Keratinocyte (primary cell): ENCODE data around the gene VAMP5. TPM values are rescaled to one million over a fixed set of nuclear protein-coding genes. Genes with fewer than 3 reads are reported as not detected.

ENCODE experiments used
- DNase-seq: peaks from one replicate; pipeline ENCODE4 v3.0.0-alpha.2; 2011; ENCODE audit warnings: low read depth, missing footprints, low spot score
- FAIRE-seq: peaks from 2 replicates; lab custom pipeline; 2011; peaks lifted over from hg19 to GRCh38; lab: Jason Lieb, UNC
- H2AFZ ChIP-seq: 2 replicates; pipeline ENCODE4 v1.6.0; 2012; ENCODE audit warnings: low read length, control low read depth, inconsistent platforms; ENCODE audit not compliant: control insufficient read depth
- H3K27ac ChIP-seq: 2 replicates; pipeline ENCODE4 v1.5.1; 2011; ENCODE audit warnings: low read length; ENCODE audit not compliant: control insufficient read depth, insufficient read depth
- H3K27me3 ChIP-seq: 3 replicates; pipeline ENCODE4 v1.6.0; 2011; ENCODE audit warnings: low read length; ENCODE audit not compliant: control insufficient read depth, insufficient read depth; ENCODE audit errors: extremely low read depth
- H3K36me3 ChIP-seq, 2 experiments: 2 replicates in 1 of 2; 3 replicates in 1 of 2; pipeline ENCODE4 v1.5.1; 2011; ENCODE audit warnings: low read length in 2 of 2, mild to moderate bottlenecking in 1 of 2; ENCODE audit not compliant: control insufficient read depth in 2 of 2, insufficient read depth in 2 of 2; ENCODE audit errors: extremely low read depth in 1 of 2
- H3K4me1 ChIP-seq: 3 replicates; pipeline ENCODE4 v1.5.1; 2011; ENCODE audit warnings: low read length; ENCODE audit not compliant: control insufficient read depth, insufficient read depth; ENCODE audit errors: extremely low read depth
- H3K4me2 ChIP-seq: 3 replicates; pipeline ENCODE4 v1.6.0; 2011; ENCODE audit warnings: low read depth, low read length; ENCODE audit not compliant: control insufficient read depth, insufficient read depth; ENCODE audit errors: extremely low read depth
- H3K4me3 ChIP-seq, 3 experiments: fragments of 200-600 bp in 1 of 3; sonication (generic) in 1 of 3; 2 replicates in 2 of 3; 3 replicates in 1 of 3; pipeline ENCODE4 v1.5.1; 2011 to 2016; ENCODE audit warnings: low read length in 3 of 3, mild to moderate bottlenecking in 3 of 3, control low read depth in 2 of 3, inconsistent platforms in 1 of 3, low read depth in 1 of 3, mixed read lengths in 1 of 3, mixed run types in 1 of 3, moderate library complexity in 1 of 3; ENCODE audit not compliant: control insufficient read depth in 2 of 3, insufficient read depth in 2 of 3; ENCODE audit errors: extremely low read depth in 1 of 3
- H3K79me2 ChIP-seq: 2 replicates; pipeline ENCODE4 v1.6.0; 2012; ENCODE audit warnings: low read length; ENCODE audit not compliant: control insufficient read depth, insufficient read depth
- H3K9ac ChIP-seq: 3 replicates; pipeline ENCODE4 v1.6.0; 2011; ENCODE audit warnings: low read length; ENCODE audit not compliant: control insufficient read depth, insufficient read depth; ENCODE audit errors: extremely low read depth
- H3K9me1 ChIP-seq: 3 replicates; pipeline ENCODE4 v1.6.0; 2011; ENCODE audit warnings: low read length; ENCODE audit not compliant: control insufficient read depth, insufficient read depth; ENCODE audit errors: extremely low read depth
- H3K9me3 ChIP-seq: 2 replicates; pipeline ENCODE4 v1.5.1; 2012; ENCODE audit warnings: low read depth, low read length; ENCODE audit not compliant: control insufficient read depth
- H4K20me1 ChIP-seq: 3 replicates; pipeline ENCODE4 v1.6.0; 2011; ENCODE audit warnings: low read length; ENCODE audit not compliant: control insufficient read depth, insufficient read depth; ENCODE audit errors: extremely low read depth
- EZH2 ChIP-seq: IDR thresholded peaks from one replicate; pipeline ENCODE4 v1.6.1; 2012; ENCODE audit warnings: inconsistent platforms, mild to moderate bottlenecking, low read length, moderate library complexity
- dilution Hi-C: fragments of 300-500 bp; cut with MboI; formaldehyde crosslinking; loops from one replicate; pipeline ENCODE4 v1.7.0; 2020; ENCODE audit warnings: low sequenced_read_pairs; ENCODE audit not compliant: extremely low pct_ligation_motif_present
- polyA plus RNA-seq, 5 experiments: library from polyadenylated mRNA; depleted of rRNA in 3 of 5; stranded (reverse) in 3 of 5; stranded (forward) in 1 of 5; unstranded in 1 of 5; fragments of >200 nt; gene quantifications; 1 replicate in 1 of 5; 2 replicates in 3 of 5; 3 replicates in 1 of 5; pipeline versions ENCODE4 v1.2.1 to v1.2.3, GENCODE V29; 2011 to 2012; ENCODE audit warnings: missing spikeins in 2 of 5, low read depth in 1 of 5, low replicate concordance in 1 of 5
- TF ChIP-seq, protein P1 (sequence below), 3 experiments: IDR thresholded peaks in 1 of 3; conservative IDR thresholded peaks in 1 of 3; optimal IDR thresholded peaks in 1 of 3; 2 replicates in 2 of 3; 3 replicates in 1 of 3; pipeline versions ENCODE3 to v1.5.1; 2011; ENCODE audit warnings: low read length in 3 of 3, mild to moderate bottlenecking in 3 of 3, moderate library complexity in 2 of 3, control low read depth in 1 of 3, inconsistent platforms in 1 of 3; ENCODE audit not compliant: insufficient read depth in 2 of 3; ENCODE audit errors: extremely low read depth in 1 of 3

Gene VAMP5
- polyA plus RNA-seq, 1 donor (not counting 4 experiments of a cell fraction or from before 2014, with no cell fraction given), result 11.0 TPM

DNA sequence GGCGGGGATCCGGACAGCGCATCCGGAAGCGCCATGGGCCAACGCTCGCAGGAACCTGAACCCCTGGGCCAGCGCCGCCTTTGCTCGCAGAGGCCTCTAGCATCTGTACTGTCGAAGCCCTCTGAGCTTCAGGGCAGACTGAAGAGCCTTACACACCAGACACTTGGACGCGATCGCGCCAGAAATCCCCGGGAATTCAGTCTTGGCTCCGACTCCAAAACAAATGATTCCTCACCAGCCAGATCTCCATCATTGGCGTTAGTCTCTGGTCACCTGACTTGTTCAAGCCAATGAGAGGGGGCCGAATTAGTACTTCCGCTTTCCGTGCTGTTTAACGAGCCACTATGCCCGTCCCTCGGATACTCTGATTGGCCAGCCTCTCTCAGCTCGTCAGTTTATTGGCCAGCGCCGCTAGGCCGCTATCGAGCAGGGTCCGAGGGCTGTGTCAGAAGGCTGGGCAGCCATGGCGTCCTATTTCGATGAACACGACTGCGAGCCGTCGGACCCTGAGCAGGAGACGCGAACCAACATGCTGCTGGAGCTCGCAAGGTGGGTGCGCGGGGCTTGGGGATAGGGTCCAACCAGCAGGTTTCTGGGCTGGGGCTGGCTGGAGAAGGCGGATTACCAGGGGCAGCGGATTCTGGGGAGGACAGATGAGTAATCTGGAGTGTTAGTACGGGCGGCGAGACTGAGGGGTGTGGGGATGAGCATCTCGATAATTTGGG lies 11.2 kb downstream of the VAMP5 start, which contains the start of gene RNF181:
TSS of gene RNF181 (plus strand) at position 445 of the 725 bp plus-strand sequence. CDS start at position 464, 19 bp downstream.
- peak within 1 kb of the TSS; percentile 85 to 98 (median 87) for H3K4me3 ChIP-seq
- H3K9me1 ChIP-seq, result no peaks in the 10 kb centered on the region
- peak within 1 kb of the TSS; percentile 91 for H3K27ac ChIP-seq
- H3K79me2 ChIP-seq, result peaks cover 19% of the 10 kb centered on the region
- peaks cover 7 to 26% of the 10 kb centered on the region in 2 experiments for H3K36me3 ChIP-seq
- H3K4me1 ChIP-seq, result peaks cover 21% of the 10 kb centered on the region
- H3K27me3 ChIP-seq, result no peaks in the 10 kb centered on the region
- no peaks in the 10 kb centered on the region for H3K9me3 ChIP-seq
- H3K9ac ChIP-seq, result peak within 1 kb of the TSS; percentile 89
- H3K4me2 ChIP-seq, result peak within 1 kb of the TSS; percentile 94
- dilution Hi-C loops, result no loop called here
- peak within 1 kb of the TSS; percentile 93 for H2AFZ ChIP-seq
- peak; percentile 95 for DNase-seq
- H4K20me1 ChIP-seq, result no peaks in the 10 kb centered on the region
- FAIRE-seq, result peak; percentile 89
- no peak for TF ChIP-seq EZH2
- TF ChIP-seq, protein P1, sequence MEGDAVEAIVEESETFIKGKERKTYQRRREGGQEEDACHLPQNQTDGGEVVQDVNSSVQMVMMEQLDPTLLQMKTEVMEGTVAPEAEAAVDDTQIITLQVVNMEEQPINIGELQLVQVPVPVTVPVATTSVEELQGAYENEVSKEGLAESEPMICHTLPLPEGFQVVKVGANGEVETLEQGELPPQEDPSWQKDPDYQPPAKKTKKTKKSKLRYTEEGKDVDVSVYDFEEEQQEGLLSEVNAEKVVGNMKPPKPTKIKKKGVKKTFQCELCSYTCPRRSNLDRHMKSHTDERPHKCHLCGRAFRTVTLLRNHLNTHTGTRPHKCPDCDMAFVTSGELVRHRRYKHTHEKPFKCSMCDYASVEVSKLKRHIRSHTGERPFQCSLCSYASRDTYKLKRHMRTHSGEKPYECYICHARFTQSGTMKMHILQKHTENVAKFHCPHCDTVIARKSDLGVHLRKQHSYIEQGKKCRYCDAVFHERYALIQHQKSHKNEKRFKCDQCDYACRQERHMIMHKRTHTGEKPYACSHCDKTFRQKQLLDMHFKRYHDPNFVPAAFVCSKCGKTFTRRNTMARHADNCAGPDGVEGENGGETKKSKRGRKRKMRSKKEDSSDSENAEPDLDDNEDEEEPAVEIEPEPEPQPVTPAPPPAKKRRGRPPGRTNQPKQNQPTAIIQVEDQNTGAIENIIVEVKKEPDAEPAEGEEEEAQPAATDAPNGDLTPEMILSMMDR (optimal IDR thresholded peaks at IDR 0.05 in 1 of 3, IDR thresholded peaks at IDR 0.05 in 1 of 3, conservative IDR thresholded peaks at IDR 0.05 in 1 of 3; ENCODE audit: extremely low read depth in 1 of 3, insufficient read depth in 2 of 3, low read length in 3 of 3), result no peak

DNA sequence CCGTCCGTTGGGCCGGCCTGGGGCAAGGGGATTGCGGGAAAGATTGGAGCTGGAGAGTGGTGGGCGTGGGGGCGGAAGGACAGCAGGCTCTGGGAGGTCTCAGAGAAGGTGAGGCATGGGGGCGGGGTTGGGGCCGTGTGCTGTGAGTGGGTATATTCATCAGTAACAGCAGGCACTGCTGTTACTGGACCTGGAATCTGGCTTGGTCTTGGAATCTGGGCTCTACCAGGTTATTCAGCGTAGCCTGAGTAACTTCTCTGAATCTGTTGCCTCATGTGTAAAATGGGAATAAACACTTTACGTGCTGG lies 11.7 kb downstream of the VAMP5 start:
- Histone ChIP-seq H3K9me1 (no peaks in the 10 kb centered on the region), H3K4me2 (peak overlapping the region; percentile 93), H3K36me3 (peaks cover 7 to 26% of the 10 kb centered on the region in 2 experiments), H4K20me1 (no peaks in the 10 kb centered on the region), H3K27me3 (no peaks in the 10 kb centered on the region), H3K79me2 (peaks cover 19% of the 10 kb centered on the region), H3K9me3 (no peaks in the 10 kb centered on the region), H3K4me3 (peak overlapping the region; percentile 85 to 98 (median 87)), H3K27ac (peak overlapping the region; percentile 91), H3K4me1 (peaks cover 16% of the 10 kb centered on the region), H3K9ac (peak overlapping the region; percentile 89), H2AFZ (peak overlapping the region; percentile 92)
- dilution Hi-C loops, result no loop called here
- FAIRE-seq (no peak), DNase-seq (no peak)
- TF ChIP-seq EZH2, result no peak
- TF ChIP-seq, protein P1 (optimal IDR thresholded peaks at IDR 0.05 in 1 of 3, IDR thresholded peaks at IDR 0.05 in 1 of 3, conservative IDR thresholded peaks at IDR 0.05 in 1 of 3; ENCODE audit: extremely low read depth in 1 of 3, insufficient read depth in 2 of 3, low read length in 3 of 3), result no peak
